NCI-H1436 (cell line): ENCODE results near the gene RFC4.
"Not testable (repeated sequence)": the region's sequence is repeated elsewhere in the genome, so short reads cannot be mapped to it uniquely, and the experiment has no call there.

Source experiments
- DNase-seq: peaks from one replicate; lab custom pipeline; 2025; lab: John Stamatoyannopoulos, UW

Gene RFC4, protein sequence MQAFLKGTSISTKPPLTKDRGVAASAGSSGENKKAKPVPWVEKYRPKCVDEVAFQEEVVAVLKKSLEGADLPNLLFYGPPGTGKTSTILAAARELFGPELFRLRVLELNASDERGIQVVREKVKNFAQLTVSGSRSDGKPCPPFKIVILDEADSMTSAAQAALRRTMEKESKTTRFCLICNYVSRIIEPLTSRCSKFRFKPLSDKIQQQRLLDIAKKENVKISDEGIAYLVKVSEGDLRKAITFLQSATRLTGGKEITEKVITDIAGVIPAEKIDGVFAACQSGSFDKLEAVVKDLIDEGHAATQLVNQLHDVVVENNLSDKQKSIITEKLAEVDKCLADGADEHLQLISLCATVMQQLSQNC

DNA sequence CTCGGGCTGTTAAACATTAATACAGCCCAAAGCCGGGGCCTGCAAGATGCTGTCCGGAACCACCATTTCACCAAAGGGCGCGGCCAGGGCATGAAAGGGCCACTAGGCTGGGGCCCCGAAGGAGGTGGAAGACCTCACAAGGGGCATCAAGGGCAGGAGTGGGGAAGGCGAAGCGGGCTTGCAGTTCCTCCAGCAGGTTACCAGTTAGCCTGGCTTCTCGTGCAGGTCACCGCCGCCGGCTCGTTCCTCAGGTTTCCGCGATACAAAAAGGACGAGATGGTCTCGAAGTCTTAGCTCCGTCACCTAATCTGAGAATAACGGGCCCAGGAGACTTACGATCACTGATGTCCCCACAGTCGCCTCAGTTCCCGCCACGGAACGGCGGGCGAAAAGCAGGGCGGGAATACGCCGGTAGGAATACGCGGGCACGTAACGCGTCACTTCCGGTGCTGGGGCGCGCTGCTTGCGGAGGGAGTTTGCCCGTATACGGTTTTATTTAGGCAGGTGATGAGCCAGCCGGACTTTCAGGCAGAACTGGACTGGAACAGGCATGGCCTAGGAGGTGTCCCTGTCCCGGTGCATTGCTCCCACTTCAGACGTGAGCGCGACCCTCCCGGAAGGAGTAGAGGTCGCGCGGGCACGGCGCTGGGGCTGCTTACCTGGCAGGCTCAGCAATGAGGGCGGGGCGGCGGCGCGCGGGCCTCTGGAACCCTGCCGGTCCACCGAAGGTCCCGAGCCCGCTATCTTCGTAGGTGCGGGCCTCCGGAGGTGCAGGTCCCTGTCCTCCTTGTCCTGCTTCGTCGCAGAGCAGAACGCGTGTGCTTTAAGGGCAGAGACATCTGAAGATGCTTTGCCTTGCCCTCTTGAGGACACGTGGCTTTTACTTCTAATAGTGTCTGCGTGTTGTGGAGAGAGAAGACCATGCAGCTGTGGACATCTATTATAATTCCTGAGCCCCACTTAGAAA is at the start of gene RFC4:
TSS of gene RFC4 (minus strand) at position 394 of the 967 bp plus-strand sequence. CDS start 1,769 bp downstream, outside the sequence.
- peak; percentile 88 for DNase-seq

GRCh38 chr3:186854954-186855353 is 48.7 kb upstream of the RFC4 start:
- no peak for DNase-seq

DNA sequence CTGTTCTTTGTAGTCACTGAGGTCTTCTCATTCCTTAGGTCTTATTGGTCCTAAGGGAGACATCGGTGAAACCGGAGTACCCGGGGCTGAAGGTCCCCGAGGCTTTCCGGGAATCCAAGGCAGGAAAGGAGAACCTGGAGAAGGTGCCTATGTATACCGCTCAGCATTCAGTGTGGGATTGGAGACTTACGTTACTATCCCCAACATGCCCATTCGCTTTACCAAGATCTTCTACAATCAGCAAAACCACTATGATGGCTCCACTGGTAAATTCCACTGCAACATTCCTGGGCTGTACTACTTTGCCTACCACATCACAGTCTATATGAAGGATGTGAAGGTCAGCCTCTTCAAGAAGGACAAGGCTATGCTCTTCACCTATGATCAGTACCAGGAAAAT is 47.9 kb upstream of the RFC4 start:
- no peak for DNase-seq

- DNase-seq = no peak
Measured at GRCh38 chr3:186852994-186853393, 46.7 kb upstream of the RFC4 start.

GRCh38 chr3:186851835-186852234 is 45.6 kb upstream of the RFC4 start:
- DNase-seq = not testable (repeated sequence)

DNA sequence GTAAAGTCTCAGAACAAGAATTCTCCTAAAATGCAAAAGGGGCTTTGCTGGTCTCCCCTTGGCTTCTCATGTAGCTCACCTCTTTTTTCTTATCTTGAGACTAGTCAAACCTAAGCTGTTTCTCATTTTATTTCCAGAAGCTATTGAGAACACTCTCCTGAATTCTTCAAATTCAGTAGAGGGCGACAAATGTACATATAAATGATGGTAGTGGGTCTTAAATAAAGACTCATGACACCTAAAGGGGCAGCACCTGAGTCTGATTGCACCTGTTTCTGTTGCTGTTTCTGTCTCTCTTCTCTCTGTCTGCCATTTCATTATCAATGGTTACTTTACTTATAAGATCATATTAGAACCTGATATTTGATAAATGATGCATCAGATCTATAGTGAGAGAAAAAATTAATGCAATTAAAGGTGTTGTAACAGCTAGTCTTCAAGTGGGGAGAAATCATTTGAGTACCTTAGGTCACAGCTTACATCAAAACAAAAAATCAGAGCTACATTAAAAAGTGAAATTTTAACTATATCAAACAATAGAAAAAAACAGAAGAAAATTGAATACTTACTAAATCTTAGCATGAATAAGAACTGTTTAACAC is 43.2 kb upstream of the RFC4 start:
- peak; percentile 71 for DNase-seq

DNA sequence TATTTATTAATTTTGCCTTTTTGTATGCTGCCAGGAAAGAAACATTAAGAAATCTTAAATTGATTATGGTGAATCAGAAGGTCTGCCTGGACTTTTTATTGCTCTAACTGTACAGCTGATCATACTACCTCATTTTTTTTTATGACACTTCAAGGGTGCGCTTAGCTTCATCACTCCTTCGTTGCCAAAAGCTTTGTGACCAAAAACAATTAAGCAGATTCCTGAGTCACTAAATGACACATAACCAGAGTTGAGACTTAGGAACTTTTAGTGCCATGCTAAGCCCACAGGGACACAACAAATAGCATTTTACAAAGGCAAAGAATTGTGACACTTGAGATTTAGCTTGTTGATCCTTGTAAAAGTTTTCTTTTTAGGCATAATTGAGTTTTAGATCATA is 41.2 kb upstream of the RFC4 start:
- no peak for DNase-seq

DNA sequence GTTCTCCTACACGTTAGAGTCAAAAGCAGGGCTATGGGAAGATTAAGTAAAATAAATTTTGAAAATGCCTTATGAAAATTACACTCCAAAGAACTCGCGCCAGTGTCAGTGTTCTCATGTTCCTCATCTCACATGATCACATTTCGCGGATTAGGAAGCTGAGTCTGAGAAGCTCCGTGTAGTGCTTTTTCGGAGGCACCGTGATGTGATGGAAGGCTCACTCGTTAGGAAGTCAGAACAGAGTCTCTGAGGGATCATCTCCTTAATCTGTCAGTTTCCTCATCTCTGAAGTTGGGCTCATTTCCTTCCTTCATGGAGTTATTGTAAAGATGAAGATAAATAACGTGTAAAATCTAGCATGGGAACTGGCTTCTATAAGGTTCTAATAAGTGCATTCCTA is 39.5 kb upstream of the RFC4 start:
- no peak for DNase-seq

- DNase-seq = no peak
Measured at GRCh38 chr3:186844908-186845307, 38.6 kb upstream of the RFC4 start.

- no peak for DNase-seq
Measured at GRCh38 chr3:186843039-186843432, 36.8 kb upstream of the RFC4 start.

DNA sequence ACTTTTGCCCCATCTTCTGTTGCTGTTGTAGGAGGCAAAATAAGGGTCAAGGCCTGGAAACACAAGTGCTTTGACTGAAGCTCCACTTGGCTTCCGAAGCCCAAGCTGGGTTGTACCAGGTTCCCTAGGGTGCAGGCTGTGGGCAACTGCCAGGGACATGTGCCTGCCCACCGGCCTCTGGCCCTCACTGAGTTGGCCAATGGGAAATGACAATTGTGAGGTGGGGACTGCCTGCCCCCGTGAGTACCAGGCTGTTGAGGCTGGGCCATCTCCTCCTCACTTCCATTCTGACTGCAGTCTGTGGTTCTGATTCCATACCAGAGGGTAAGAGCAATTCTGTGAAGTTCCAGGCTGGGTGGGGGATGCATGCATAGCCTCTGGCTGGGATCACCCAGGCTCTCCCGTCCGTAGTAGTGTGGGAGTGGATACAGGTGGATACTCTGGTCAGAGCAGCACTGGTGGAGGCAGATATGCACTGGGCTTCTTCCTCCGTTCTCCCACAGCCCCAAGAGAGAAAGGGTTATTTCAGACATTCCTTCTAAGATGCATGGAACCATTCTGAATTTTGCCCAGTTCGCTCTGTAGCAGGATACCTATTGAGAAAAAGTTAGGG is 36.2 kb upstream of the RFC4 start, which contains the start of gene ADIPOQ:
TSS of gene ADIPOQ (plus strand) at position 285 of the 613 bp plus-strand sequence. CDS start 10,349 bp downstream, outside the sequence.
- DNase-seq = no peak

DNA sequence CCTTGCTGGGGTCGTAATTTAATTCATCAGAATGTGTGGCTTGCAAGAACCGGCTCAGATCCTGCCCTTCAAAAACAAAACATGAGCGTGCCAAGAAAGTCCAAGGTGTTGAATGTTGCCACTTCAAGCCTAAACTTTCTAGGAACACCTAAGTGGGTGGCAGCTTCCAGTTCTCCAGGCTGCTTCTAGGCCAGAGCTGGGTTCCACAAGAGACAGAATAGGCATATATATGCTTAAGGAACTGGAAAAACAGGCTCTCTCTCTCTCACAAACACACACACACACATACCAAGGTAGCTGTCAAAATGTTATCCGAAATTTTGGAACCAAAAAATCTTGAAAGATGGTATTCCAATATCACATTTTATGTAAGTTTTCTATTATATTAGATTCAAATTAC is 35.3 kb upstream of the RFC4 start:
- DNase-seq = no peak

DNA sequence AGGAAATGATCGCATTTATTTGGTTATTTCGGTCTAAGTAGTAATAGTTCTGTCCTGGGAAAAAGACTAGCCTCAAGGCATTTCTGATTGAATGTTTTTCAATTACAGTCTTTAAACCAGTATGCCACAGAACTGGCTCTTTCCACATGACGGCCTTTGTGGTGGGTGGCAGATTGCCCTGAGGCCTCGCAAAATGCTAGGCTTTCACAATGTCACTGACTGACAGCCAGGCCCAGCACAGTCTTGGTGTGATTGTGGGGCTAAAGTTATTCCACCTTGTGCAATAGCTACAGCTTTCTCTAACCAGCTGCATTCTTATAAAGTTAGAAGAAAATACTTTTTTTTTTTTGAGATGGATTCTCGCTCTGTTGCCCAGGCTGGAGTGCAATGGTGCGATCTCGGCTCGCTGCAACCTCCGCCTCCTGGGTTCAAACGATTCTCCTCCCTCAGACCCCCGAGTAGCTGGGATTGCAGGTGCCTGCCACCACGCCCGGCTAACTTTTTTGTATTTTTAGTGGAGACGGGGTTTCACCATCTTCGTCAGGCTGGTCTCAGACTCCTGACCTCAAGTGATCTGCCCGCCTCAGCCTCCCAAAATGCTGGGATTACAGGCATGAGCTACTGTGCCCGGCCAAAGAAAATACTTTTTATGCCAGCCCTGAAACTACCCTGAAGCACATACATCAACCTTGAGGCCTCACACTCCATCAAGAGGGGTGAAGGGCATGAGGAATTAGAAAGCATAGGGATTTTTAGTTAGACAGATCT is 33.8 kb upstream of the RFC4 start:
- DNase-seq = no peak

DNA sequence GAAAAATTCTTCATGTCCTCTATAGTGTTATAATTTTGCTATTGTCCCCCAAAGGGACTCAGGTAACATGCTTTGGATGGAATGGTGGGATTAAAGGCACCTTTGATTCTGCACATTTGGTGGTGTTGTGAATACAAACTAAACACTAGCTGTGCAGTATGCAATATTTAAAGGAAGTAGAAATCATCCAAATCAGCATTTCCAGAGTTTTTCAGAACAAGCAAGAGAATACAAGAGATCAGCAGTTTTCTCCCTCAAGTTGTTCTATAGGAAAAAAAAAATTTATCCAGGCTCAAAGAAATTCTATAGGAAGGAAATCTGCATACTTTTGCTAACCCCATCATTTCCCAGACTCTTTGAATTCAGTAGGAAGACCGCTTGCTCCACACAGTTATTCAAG is 26.0 kb upstream of the RFC4 start:
- no peak for DNase-seq

DNA sequence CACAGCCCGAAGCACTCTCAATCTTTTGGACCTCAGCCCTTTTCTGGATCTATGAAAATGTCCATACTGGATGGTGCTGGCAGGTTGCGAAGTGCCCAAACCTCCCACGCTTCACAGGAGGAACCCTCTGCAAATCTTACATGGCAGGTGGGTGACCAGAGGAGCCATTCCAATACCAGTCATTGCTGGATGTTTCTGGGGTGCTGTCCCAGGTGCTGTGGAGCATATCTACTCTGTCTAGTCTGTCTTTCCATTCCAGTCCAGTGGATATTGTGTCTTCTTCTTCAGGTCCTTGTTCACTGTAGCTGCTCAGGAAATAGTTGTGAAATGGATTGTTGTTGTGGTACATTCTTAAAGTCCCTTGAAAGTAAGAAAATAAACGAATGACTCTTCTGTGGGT is 25.5 kb upstream of the RFC4 start:
- DNase-seq = no peak

GRCh38 chr3:186828340-186828739 is 22.1 kb upstream of the RFC4 start:
- no peak for DNase-seq

DNA sequence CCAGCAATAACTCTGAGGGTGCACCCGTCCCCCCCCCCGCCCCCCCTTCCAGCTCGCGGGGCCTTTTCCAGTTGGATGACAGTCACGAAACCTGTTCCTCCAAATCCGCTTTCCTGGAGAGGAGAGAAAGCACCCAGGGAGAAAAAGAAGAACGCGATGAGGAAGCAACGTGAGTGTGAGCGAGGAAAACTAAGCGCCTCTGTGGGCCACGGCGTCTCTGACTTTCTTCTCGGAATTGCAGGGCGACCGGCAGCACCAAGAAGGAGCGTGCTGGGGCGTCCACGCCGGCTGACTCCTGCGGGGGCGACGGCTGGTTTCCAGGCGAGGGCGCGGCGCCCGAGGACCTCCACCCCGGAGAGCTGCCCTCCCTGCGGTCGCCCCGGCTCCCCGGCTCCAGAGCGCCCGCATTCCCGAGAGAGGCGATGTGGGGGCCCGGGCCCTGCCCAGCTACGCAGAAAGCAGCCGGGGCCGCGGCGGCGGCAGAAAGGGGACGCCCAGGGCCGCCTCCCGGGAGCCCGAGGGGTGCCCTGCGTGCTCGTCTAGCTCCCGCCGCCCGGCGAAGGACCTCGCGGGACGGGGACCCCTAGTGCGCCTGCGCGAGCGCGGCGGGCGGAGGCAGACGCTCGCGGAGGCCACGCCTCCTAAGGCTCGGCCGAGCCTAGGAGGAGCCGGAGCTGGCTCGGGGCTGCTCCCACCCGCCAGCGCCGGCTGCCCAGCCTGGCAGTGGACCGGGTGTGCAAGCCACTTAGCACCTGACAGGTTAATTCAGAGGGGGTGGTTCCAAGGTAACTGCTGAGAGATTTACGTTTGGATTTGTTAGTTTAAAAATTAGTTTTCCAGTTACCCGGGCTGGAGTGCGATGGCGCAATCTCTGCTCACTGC is 20.9 kb upstream of the RFC4 start:
- peak; percentile 91 for DNase-seq

DNA sequence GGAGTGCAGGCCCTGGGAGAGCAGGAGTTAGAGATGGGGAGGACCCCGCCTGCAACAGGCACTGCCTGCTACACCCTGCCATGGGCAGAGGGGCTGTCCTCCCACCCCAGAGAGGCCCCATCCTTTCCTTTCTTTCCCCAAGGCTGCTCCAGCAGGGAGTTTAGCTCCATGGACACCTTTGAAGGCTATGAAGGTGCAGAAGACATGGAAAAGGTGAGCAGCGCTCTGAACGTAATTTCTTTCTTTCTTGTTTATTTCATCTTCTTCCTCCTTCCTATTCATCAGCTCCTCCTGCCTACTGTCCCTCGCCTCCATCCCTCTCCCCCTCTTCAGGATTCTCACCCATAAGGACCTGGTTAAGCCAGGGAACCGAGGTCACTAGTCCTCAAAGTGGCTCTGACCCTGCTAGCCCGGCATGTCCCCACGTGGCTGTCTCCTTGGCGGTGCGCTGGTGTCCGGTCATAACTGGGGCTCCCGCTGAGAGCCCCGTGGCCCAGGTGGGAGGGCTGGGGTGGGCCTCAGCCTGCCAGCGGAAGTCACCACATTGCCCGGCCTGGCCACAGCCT is 20.2 kb upstream of the RFC4 start:
- no peak for DNase-seq

DNA sequence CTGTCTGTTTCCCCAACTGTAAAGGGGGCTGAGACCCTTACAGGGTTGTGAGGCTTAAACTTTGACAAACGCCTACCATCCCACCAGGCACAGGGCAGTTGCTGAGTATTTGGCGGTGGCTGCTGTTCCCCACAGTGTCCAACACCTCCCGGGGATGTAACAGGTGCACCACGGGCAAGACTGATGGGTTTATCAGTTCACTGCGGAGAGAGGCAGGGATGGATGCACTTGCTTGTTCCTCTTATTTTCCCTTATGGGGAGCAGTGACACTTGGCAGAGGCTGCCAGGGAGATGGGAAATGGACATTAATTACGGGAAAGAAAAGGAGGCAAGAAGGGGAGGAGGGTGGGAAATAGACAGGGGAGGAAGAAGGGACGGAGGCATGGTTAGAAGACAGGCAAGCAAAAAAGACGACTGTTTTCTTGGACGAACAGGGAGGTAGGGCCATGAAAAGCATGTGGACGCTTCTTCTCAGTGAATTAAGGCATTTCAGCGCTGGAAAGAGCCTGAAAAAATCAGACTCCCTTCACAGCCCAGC is 19.7 kb upstream of the RFC4 start:
- DNase-seq = no peak
